Measurements from ENCODE around the gene ARHGAP6. TPM values are rescaled to one million over a fixed set of nuclear protein-coding genes. Genes with fewer than 3 reads are reported as not detected.

Gene ARHGAP6
- total RNA-seq, 1 experiment from 2014 or later, result 0.07 TPM

GRCh38 chrX:11352296-11352741, 313.4 kb downstream of the ARHGAP6 start:
- H3K4me3 Mint-ChIP-seq, result no peak overlapping the region
- H3K27me3 ChIP-seq (ENCODE audit: insufficient read depth, low read length), result no peaks in the 10 kb centered on the region
- H3K56ac ChIP-seq (ENCODE audit: insufficient read length, low read depth, low read length), result no peak overlapping the region
- H3K18ac ChIP-seq (ENCODE audit: insufficient read length, low read depth, low read length), result no peak overlapping the region
- no peak overlapping the region for H3K9ac ChIP-seq (ENCODE audit: extremely low read depth, insufficient read length, low read length)
- no peak for TF ChIP-seq CTCF (conservative IDR thresholded peaks at IDR 0.05)
- H3K23ac ChIP-seq (ENCODE audit: insufficient read length, low read depth, low read length), result no peak overlapping the region
- H2BK20ac ChIP-seq (ENCODE audit: low read depth, low read length, poor library complexity, severe bottlenecking), result no peak overlapping the region
- no peaks in the 10 kb centered on the region for H3K4me1 ChIP-seq (ENCODE audit: insufficient read depth, low read length)
- H3K79me1 ChIP-seq (ENCODE audit: insufficient read depth, low read depth, low read length, poor library complexity, severe bottlenecking), result no peaks in the 10 kb centered on the region
- no peak overlapping the region for H3K27ac Mint-ChIP-seq
- H3K79me2 ChIP-seq (ENCODE audit: insufficient read depth, low read length), result no peaks in the 10 kb centered on the region
- H2BK5ac ChIP-seq (ENCODE audit: insufficient read length, low read length), result no peak overlapping the region
- no CpG with 5 or more reads among the region's 1 CpG for WGBS (ENCODE audit: extremely low coverage, insufficient read length, low lambda C conversion rate)
- H3K27me3 Mint-ChIP-seq (ENCODE audit: low read depth), result peaks cover 3% of the 10 kb centered on the region; the same call in 1 of the 2 replicates
- H3K27ac ChIP-seq (ENCODE audit: insufficient read length, low read depth, low read length), result no peak overlapping the region
- no peak overlapping the region for H3T11ph ChIP-seq (ENCODE audit: low read length)
- H2BK12ac ChIP-seq (ENCODE audit: insufficient read length, low read depth, low read length), result no peak overlapping the region
- H4K5ac ChIP-seq (ENCODE audit: insufficient read length, low read depth, low read length), result no peak overlapping the region
- H4K20me1 ChIP-seq (ENCODE audit: control insufficient read depth, insufficient read depth, insufficient read length), result no peaks in the 10 kb centered on the region
- no peak overlapping the region for H3K14ac ChIP-seq (ENCODE audit: insufficient read depth, low read length)
- H4K91ac ChIP-seq (ENCODE audit: insufficient read length, low read depth, low read length), result no peak overlapping the region
- DNase-seq, result no peak
- H3K4ac ChIP-seq (ENCODE audit: low read depth, low read length), result no peak overlapping the region
- H3K36me3 Mint-ChIP-seq (ENCODE audit: insufficient read depth in 1 of 3, low read depth in 3 of 3), result no peaks in the 10 kb centered on the region; a peak in 2 of 7 replicates
- H2AK5ac ChIP-seq (ENCODE audit: insufficient read length, low read length), result no peak overlapping the region
- H3K9me3 Mint-ChIP-seq, result peaks cover 27 to 43% of the 10 kb centered on the region in 2 experiments
- H2BK15ac ChIP-seq (ENCODE audit: low read depth, low read length), result no peak overlapping the region
- H3K9me3 ChIP-seq (ENCODE audit: control insufficient read depth, low read depth, low read length), result no peaks in the 10 kb centered on the region
- no peak overlapping the region for H4K8ac ChIP-seq (replicated peaks; ENCODE audit: insufficient read length, low read depth, low read length)
- H3K4me2 ChIP-seq (ENCODE audit: insufficient read depth, insufficient read length, low read length), result no peak overlapping the region
- H2AFZ ChIP-seq (ENCODE audit: low read length), result no peak overlapping the region
- no peaks in the 10 kb centered on the region for H3K23me2 ChIP-seq (ENCODE audit: insufficient read length, low read depth, low read length, poor library complexity, severe bottlenecking)
- H3K4me1 Mint-ChIP-seq, result no peaks in the 10 kb centered on the region
- H2BK120ac ChIP-seq (ENCODE audit: low read depth, low read length, poor library complexity, severe bottlenecking), result no peak overlapping the region

All from H9 (cell line).